IPS DF 19.7 (cell line): ENCODE measurements around the gene NCMAP.
"Not testable (repeated sequence)": the region's sequence is repeated elsewhere in the genome, so short reads cannot be mapped to it uniquely, and the experiment has no call there.

ENCODE experiments used
- DNase-seq: peaks from one replicate; pipeline ENCODE4 v3.0.0-alpha.2; 2013; ENCODE audit warnings: low read depth, low spot score

NCMAP gene

DNA sequence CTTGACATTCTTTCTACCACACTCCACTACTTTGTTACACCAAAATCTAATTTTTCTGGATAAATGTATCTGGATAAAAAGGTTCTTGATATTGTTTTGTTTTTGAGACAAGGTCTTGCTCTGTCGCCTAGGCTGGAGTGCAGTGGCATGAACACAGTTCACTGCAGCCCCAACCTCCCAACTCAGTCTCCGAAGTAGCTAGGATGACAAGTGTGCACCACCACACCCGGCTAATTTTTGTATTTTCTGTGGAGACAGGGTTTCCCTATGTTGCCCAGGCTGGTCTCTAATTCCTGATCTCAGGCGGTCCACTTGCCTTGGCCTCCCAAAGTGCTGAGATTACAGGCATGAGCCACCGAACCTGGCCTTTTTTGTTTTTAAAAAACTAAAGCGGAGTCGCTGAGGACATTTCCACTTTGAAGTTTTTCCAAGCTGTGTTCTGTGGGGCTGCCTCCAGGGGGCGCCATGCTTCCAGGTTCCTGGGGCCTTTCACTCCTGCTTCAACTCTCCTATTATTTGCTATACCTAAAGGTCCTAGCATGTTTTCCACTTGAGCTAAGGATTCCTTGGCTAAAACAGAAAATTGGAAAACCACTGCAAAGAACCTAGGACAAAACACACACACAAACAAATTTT, 14.1 kb upstream of the NCMAP start:
- DNase-seq: no peak

DNA sequence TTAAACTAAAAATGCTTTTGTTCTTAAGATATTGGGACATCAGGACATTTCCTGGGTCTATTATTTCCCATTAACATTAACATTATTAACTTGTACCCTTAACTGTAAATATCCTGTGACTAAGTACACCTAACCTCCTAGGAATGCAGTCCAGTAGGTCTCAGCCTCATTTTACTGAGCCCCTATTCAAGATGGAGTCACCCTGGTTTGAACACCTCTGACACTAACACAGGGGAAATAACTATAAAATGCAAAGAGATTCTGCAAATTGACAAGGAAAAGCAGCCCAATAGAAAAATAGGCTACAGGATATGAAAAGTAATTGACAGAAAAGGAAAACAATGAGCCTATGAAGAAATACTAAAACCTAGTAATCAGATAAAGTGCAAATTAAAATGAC, 11.6 kb upstream of the NCMAP start:
- DNase-seq: no peak

DNA sequence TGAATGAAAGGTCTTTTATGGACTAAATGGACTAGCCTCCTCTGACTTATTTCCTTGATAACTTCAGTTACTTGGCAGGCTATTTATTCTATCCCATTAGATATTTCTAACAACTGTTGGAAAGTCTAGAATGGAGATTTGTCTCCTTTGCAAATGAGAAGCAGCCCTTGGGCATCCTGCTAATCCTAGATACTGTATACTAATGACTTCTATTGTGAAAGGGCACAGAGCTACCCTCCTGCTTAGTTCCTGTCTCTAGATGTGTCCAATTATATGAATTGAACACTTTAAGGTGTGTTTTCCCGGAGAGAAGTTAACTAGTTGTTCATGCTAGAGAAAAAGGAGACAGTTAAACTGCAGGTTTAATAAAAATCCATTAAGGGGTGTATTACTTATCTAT, 10.2 kb upstream of the NCMAP start:
- DNase-seq: no peak

DNA sequence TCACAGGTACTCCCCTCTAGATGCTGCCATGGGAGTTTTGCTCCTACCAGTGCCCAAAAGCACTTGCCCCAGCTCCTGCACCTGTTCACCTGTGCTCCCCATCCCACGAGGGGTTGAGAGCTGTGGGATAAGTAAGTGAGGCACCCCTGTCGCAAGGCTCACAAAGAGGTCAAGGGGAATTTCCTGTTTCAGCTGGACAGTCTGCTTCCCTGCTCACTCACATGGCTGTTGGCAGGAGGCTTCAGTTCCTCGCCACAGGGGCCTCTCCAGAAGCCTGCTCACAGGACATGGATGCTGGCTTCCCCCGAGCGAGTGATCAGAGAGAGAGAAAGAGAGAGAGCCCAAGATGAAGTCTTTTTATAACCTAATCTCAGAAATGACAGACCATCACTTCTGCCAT, 8.7 kb upstream of the NCMAP start:
- DNase-seq: no peak

DNA sequence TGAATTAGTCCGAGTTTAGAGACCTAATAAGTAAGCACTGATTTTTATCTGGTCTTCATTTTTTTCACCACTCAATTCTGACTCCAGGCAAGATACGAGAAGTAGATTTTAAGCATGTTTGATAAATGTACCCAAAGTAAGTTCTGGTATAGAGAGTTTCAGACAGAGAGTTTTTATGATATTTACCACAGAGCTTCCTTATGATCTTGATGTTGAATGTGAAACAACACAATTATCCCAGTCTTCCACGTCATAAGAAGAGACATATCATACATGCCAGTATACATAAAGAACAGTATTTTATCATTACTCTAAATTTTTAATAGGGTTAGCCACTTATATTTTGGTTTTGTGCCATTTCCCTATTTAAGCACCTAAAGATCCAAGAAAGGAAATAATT, 7.8 kb upstream of the NCMAP start:
- DNase-seq: no peak

DNA sequence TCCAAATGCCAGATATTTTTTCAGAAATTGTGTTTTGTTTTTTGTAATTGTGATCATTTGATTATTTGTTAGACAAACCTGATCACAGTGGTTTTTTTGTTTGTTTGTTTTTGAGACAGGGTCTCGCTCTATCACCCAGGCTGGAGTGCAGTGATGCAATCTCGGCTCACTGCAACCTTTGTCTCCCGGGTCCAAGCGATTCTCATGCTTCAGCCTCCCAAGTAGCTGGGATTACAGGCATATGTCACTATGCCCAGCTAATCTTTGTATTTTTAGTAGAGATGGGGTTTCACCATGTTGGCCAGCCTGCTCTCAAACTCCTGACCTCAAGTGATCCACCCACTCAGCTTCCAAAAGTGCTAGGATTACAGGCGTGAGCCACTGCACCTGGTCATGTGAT, 6.7 kb upstream of the NCMAP start:
- DNase-seq: not testable (repeated sequence)

DNA sequence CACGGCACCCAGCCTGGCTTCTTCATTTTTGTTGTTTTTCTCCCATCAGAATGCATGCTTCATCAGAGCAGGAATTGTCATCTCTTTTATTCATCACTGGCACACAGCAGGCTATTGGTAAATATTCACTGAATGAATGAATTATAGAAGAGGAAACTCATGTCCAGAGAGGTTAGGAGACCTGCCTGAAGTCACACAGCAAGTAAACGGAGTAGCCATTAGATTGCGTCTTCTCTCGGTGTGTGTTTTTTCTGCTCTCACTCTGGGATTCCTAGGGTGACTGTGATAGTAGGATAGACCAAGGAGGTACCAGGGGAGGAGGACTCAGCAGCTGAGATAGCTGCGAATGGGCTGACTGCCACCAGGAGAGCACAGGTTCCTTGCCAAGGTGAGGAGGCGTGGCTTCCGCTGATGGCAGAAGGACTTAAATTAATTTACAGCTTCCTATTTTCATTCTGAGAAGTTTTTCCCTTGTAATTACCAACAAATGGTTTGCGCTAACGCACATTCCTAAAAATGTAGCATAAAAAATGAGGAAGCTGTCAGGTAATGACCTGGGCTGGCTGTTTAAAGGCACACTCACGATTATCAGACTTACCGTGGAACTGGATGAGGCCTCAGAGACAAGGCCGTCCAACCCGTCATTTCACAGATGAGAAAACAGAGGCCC, 4.5 kb upstream of the NCMAP start:
- no peak for DNase-seq

DNA sequence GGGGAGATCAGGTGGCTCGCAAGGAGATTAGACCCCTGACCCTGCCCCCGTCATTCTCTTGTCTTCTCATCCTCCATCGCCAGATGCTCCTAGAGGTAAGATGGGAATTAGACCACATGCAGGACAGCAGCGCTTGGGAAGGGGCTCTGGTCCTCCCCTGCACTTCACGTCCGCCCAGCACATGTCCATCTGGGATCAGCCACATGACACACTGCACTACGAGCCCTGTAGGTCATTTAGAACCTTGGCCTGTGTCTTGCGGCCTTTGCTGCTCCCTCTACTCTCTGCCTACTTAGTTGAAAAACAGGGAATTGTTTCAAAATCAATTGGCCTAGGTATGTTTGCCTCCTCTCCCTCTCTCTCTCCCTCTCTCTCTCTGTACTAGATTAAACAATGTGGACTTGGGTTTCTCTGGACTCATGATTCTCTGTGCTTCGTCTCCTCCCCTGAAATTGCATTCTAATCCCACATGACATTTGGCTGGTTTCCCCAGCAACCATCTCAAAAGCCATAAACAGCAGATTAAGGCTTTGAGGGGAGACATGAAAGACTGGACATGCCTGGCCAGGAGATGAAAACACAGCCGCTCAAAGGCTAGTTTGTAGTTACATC, 3.8 kb upstream of the NCMAP start:
- no peak for DNase-seq

DNA sequence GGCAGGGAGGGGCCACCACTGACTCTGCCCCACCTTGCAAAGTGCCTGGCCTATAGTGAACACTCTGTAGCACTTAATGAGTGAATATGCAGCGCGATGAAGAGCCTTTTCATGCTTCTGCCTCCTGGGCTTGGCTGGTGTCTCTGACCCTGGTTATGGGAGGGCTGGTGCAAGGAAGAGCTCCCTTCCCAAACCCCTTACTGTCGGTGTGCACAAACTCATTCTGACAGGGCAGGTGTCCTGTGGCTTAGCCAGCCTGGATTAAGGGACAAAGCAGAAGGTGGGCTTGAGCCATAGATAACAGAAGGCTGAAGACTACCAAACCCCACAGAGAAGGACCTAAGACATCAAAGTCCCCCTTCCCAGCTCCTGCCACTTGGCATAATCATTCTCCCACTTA, 2.0 kb upstream of the NCMAP start:
- DNase-seq: no peak

DNA sequence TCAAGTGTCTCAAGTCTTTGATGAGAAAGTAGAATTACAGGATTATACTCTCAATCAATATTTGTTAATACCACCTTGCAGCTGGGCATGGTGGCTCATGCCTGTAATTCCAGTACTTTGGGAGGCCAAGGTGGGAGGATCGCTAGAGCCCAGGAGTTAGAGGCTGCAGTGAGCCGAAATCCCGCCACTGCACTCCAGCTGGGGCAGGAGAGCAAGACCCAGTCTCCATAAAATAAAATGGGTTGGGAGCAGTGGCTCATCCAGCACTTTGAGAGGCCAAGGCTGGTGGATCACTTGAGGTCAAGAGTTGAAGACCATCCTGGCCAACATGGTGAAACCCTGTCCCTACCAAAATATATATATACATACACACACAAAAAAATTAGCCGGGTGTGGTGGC, 1.2 kb upstream of the NCMAP start:
- no peak for DNase-seq

DNA sequence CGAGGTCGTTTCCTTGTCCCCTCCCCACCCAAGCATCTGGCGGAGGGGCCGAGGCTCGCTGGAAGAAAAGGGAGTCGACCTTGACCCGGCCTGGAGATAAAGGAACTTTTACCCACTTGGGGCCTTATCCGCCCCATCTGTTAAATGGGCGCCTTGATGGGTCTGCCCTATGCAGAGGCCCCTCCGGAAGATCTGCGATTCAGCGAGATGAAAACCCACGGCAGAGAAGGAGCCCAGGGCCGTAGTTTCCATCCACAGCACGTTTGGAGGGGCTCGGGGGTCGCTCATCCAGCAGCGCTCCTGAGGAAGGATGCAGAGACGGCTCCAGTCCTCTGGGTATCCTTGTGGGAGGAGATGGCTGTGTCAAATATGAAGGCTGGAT, 518 bp downstream of the NCMAP start:
- no peak for DNase-seq

DNA sequence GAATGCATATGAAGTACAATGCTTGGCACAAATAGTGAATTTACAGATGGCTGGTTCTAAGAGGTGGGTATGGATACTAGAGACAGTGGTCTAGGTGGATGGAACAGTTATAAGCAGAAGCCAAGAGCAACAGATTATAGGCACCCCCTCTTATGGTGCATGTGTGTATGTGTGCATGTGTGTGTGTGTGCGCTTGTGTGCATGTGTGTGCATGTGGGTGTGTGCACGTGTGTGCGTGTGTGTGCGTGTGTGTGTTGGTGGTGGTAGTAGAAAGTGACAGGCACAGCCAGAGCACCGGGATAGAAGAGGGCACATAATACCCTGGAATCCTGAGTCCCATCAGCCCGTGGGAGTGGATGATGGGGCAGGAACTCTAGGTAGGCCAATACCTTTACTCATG, 1.3 kb downstream of the NCMAP start:
- no peak for DNase-seq

DNA sequence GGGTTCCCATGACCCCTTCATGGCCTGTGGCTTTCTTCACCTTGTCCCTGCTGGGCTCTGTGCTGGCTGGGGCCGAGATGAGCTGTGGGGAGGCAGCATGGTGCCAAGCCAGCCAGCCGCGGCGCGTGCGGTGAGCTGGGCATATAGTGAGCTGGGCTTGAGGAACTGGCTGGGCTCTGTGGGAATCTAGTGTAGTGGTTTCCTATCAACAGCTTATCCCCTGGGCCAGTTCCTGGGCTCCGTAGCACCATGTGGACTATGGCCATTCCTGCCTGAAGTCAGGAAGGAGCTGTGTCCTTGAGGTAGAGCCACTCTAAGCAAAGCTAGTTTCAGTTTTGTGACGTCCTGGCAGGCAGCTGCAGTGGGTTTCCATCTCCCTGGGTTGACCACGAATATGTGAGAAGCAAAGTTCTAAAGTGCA, 1.8 kb downstream of the NCMAP start:
- DNase-seq: no peak

DNA sequence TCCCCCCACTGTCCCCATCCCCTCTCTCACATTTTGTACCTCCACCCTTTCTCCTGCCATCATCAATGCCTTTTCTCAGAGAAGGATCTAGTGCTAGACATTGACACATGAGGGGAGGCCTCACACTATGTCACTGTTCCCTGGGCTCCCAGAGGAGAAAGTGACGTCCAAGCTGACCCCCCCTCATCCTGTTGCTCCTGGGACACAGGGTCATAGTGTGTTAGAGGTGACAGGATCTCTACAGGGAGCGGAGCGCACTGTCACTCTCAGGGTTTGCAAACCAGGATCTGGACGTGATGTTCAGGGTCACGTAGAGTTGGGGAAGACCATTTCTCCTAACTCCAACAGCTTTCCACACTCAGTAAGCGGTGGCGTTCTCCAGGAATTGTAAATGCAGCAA, 2.6 kb downstream of the NCMAP start:
- DNase-seq: no peak

DNA sequence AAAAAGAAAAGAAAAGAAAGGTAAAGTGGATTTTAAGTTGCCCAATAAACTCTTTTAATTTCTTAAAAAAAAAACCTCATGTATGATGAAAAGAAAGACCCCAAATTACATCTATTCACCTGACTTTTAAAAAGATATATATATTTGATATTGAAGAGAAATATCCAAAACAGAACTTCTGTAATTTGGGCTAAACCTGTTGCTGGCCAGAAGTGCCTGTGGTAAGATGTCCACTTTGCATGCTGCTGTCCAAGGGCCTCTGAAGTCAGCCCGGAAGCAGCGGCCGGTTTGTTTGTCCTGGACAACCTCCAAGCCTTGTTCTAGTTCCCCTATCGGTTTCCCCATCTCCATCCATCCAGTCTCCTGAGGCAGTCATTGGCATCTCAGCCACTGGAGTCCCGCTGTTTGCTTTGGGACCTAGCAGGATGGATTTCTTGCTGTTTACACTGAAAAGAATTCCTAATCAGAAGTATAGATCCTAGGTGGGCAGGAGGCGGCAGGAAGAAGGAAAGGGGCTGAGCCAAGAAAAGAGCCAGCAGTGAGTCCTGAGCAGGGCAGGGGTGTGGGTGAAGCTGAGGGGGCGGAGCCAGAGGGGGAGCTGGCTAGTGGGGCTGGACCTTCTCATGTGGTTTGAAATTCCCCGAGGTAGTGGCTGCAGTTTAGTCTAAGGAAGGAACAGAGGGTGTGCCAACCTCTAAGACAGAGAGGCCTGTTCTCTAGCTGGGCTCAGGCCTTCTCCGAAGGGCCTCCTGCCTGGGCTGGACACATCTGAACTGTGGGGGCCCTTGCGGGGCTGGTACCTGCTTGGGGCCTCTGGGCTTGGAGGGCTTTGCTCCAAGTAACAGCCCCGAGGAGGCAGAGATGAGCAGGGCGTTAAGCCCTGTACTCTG, 3.3 kb downstream of the NCMAP start:
- no peak for DNase-seq

DNA sequence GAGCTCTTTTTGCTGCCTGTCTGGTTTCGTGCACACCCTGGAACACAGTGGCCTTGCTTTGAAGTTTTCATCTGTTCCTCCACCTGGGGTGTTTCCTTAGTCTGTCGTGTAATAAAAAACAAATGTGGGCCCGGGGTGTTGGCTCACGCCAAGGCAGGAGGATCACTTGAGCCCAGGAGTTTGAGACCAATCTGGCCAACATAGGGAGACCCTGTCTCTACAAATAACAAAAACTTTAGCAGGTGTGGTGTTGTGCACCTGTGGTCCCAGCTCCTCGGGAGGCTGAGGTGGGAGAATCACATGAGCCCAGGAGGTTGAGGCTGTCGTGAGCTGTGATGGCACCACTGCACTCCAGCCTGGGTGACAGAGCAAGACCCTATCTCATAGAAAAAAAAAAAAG, 4.5 kb downstream of the NCMAP start:
- no peak for DNase-seq

DNA sequence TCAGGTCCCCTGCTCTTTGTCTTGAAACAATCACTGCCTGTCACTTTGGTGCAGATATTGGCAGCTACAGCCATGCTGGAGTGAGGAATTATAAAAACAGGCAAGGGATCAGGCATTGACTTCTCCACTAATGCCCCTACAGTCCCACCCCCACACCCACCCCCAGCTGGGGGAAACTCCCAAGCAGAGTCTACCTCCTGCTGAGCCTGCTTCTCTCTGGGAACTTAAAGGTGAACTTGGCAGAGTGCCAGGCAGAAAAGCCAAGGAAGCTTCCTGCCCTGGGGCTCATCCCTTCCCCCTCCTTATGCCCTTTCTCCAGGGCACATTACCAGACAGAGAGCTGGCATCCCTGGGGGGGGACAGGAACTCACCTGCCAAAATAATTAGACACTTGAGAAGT, 6.7 kb downstream of the NCMAP start:
- DNase-seq: no peak

DNA sequence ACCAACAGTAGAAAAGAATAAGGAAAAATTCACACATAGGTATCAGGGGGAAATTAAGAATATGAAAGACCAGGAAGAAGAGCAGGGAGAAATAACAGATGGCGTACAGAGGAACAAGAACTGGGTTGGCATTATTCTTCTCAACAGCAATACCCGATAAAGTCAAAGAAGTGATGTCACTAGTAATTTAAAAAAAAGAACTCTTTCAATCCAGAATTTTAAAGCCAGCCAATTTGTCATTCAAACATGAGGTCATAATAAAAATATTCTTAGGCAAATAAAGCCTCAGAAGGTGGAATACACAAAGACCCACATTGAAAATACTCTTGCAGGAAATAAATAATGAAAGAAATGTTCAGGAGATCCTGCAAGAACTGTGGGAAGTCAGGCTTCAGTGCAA, 8.8 kb downstream of the NCMAP start:
- no peak for DNase-seq

DNA sequence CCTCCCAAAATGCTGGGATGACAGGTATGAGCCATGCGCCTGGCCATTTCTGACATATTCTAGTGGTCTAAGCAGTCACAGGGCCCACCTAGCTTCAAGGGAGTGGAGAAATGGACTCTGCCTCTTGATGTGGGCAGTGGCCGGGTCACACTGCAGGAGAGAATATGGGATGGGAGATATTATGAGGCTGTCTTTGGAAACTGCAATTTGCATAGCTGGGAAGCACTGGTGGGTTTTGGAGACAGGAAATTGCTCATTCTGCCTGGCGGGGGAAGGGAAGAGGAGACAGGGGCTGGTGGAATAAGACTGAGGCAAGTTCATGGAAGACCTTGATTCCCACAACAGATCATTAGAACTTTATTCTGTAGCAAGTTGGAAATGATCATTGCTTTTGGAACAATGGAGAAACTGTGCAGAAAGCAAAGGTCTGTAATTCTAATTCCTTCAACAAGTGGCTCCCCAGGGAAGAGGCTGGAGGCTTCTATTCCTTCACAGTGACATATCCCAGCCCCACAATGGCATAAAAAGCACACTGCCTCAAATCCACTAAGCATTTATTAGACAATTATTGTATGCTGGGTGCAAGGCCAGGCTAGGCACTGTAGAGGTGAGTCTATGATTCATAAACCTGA, 10.5 kb downstream of the NCMAP start:
- DNase-seq: no peak

DNA sequence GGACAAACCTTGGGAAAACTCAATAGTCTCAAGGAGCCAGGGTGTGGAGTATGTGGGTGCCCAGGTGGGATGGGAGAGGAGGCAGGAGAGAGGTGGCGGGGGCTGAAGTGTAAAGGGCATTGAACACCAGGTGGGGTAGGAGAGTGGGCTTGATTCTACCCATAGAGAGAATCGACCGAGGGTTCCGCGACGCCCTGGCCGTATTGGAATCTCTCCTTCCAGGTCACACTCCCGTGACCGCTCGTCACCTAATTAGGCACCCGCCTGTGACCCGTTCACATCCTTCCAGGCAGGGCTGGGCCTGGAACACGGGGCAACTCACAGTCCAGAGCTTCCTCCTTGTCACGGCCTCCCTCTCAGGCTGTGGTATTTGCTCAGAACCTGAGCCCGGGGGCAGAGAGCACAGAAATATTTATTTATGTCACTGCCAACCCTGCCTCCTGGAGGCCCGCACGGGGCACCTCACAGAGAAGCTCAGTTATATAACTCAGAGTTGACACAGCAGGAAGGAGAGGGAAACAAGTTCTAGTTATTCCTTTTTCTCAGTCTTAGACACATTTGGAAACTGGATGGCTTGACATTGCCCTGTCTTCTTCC, 12.0 kb downstream of the NCMAP start:
- no peak for DNase-seq

DNA sequence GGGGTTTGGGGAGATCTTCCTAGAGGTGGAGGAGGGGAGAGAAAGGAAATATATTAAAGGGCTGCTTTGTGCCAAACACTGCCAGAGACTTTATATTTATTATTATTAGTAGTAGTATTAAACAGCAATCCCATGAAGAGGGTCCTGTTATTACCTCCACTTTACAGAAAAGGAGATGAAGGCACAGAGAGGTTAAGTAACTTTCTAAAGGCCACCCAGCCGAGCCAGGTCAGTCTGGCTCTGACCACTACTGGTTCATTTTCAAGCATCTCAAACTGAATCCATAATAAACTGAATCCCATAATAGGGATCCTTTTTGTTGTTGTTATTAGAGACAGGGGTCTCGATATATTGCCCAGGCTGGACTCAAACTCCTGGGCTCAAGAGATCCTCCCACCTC, 12.6 kb downstream of the NCMAP start:
- no peak for DNase-seq
